ENCODE measurements around the gene SUCO. TPM values are rescaled to one million over a fixed set of nuclear protein-coding genes. Genes with fewer than 3 reads are reported as not detected.

SUCO gene
- total and polyA plus RNA-seq, 2 of the 4 experiments (the other 2 are of a cell fraction), result 11.4 to 21.5 TPM

DNA sequence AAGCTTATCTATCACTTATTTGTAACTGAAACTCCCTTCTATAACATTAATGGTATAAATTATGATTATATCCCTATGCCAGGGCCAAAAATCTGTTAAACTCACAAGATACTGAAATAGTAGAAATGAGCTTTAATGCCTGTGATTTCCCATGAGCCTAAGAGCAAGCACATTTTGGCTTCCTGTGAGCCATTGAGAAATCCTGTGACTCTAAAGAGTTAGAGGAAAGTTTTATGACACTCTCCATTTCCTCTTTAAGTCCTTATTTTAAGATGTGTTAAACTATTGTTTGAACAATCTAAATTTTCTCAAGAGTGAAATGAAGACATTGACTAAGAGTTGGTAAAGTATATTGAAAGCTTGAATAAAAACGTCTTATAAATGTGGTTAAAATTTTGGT is 45.6 kb downstream of the SUCO start:
- Histone ChIP-seq H2AK5ac (ENCODE audit: low read depth, low read length) (no peak overlapping the region), H2BK5ac (ENCODE audit: low read depth, low read length, poor library complexity, severe bottlenecking) (no peak overlapping the region), H3K27me3 (ENCODE audit: control insufficient read depth, insufficient read depth, low read length) (no peaks in the 10 kb centered on the region), H3K4me2 (ENCODE audit: low read depth, low read length) (no peak overlapping the region), H2BK20ac (ENCODE audit: low read depth, low read length) (no peak overlapping the region), H3K9me3 (ENCODE audit: control insufficient read depth, insufficient read depth, low read length) (no peaks in the 10 kb centered on the region), H3K36me3 (ENCODE audit: control insufficient read depth, insufficient read depth, low read length) (peaks cover 2% of the 10 kb centered on the region; the same call in 1 of the 2 replicates), H3K9me1 (ENCODE audit: insufficient read depth, low read length) (no peaks in the 10 kb centered on the region), H2BK15ac (ENCODE audit: low read depth, low read length) (no peak overlapping the region), H4K8ac (ENCODE audit: low read depth in 2 of 2, low read length in 2 of 2) (no peak overlapping the region), H3K9ac (ENCODE audit: low read depth, low read length) (no peak overlapping the region), H3K56ac (ENCODE audit: extremely low read depth, insufficient read depth, low read length) (no peak overlapping the region), H4K91ac (ENCODE audit: insufficient read depth, low read depth, low read length) (no peak overlapping the region), H3K4ac (ENCODE audit: low read depth, low read length) (no peak overlapping the region), H2BK120ac (ENCODE audit: low read depth, low read length) (no peak overlapping the region), H3K79me1 (ENCODE audit: low read depth in 1 of 2, low read length in 2 of 2) (peaks cover 6 to 9% of the 10 kb centered on the region in 2 experiments; a peak in 3 of 4 replicates), H3K14ac (replicated peaks; ENCODE audit: low read depth, low read length) (no peak overlapping the region), H3K23ac (ENCODE audit: low read depth, low read length) (no peak overlapping the region), H4K5ac (ENCODE audit: low read depth, low read length) (no peak overlapping the region), H2AFZ (replicated peaks; ENCODE audit: low read length, poor library complexity) (no peak overlapping the region), H2AK9ac (replicated peaks; ENCODE audit: low read depth, low read length, poor library complexity) (no peak overlapping the region), H3K18ac (ENCODE audit: low read depth, low read length) (no peak overlapping the region), H3K27ac (ENCODE audit: insufficient read depth, low read length) (no peak overlapping the region), H3K4me1 (ENCODE audit: control insufficient read depth, insufficient read depth, low read length) (peaks cover 6% of the 10 kb centered on the region), H3K4me3 (ENCODE audit: insufficient read depth, low read depth, low read length) (no peak overlapping the region), H4K20me1 (ENCODE audit: insufficient read depth, low read length) (no peaks in the 10 kb centered on the region)
- ATAC-seq (ENCODE audit: low read depth) (no peak), DNase-seq (no peak)
- no peak for TF ChIP-seq SMC3 (IDR thresholded peaks at IDR 0.05; ENCODE audit: low read depth, low read length)
- TF ChIP-seq RFX5 (IDR thresholded peaks at IDR 0.05; ENCODE audit: low read depth, low read length), result no peak
- TF ChIP-seq RCOR1 (IDR thresholded peaks at IDR 0.05; ENCODE audit: insufficient replicate concordance, low read length), result no peak
- TF ChIP-seq, protein P1, sequence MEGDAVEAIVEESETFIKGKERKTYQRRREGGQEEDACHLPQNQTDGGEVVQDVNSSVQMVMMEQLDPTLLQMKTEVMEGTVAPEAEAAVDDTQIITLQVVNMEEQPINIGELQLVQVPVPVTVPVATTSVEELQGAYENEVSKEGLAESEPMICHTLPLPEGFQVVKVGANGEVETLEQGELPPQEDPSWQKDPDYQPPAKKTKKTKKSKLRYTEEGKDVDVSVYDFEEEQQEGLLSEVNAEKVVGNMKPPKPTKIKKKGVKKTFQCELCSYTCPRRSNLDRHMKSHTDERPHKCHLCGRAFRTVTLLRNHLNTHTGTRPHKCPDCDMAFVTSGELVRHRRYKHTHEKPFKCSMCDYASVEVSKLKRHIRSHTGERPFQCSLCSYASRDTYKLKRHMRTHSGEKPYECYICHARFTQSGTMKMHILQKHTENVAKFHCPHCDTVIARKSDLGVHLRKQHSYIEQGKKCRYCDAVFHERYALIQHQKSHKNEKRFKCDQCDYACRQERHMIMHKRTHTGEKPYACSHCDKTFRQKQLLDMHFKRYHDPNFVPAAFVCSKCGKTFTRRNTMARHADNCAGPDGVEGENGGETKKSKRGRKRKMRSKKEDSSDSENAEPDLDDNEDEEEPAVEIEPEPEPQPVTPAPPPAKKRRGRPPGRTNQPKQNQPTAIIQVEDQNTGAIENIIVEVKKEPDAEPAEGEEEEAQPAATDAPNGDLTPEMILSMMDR (conservative IDR thresholded peaks at IDR 0.05; ENCODE audit: low read depth, low read length), result no peak
- no peak for TF ChIP-seq MAZ (IDR thresholded peaks at IDR 0.05; ENCODE audit: borderline replicate concordance, low read depth, low read length)
- no peak for TF ChIP-seq CEBPB (IDR thresholded peaks at IDR 0.05; ENCODE audit: low read depth, low read length)
- TF ChIP-seq, protein P2, sequence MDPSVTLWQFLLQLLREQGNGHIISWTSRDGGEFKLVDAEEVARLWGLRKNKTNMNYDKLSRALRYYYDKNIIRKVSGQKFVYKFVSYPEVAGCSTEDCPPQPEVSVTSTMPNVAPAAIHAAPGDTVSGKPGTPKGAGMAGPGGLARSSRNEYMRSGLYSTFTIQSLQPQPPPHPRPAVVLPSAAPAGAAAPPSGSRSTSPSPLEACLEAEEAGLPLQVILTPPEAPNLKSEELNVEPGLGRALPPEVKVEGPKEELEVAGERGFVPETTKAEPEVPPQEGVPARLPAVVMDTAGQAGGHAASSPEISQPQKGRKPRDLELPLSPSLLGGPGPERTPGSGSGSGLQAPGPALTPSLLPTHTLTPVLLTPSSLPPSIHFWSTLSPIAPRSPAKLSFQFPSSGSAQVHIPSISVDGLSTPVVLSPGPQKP (IDR thresholded peaks at IDR 0.05; ENCODE audit: borderline replicate concordance, low read depth, low read length), result no peak
- BruUV-seq (replicated peaks), result no TSS peak
- ChIA-PET POLR2A (ENCODE audit: unreplicated experiment) (no interaction called here), CTCF (no interaction called here)
- in situ Hi-C loops (cut with MboI; ENCODE audit: low sequenced_read_pairs), result no loop called here
- dilution Hi-C loops (cut with HindIII; ENCODE audit: low sequenced_read_pairs, unreplicated experiment), result no loop called here
- WGBS, 2 experiments (ENCODE audit: extremely low coverage in 2 of 2, insufficient read length in 1 of 2), result no CpG with 5 or more reads among the region's 1 CpG
- intact Hi-C loops (cut with micrococcal nuclease), result no loop called here

Measured in IMR-90 (cell line).